Head of caudate nucleus (tissue), 42 donors: ENCODE measurements around the gene SLC25A52.

Experiments
- DNase-seq, 42 donors: peaks; one replicate each; pipeline versions ENCODE4 v3.0.0 to v3.0.0-alpha.2; 2020 to 2021; ENCODE audit warnings: mixed read lengths in 7 of 42
- intact Hi-C: fragments of 100-400 bp; cut with DNase I; formaldehyde crosslinking; loops from one replicate; pipeline ENCODE4 v1.15.0; 2022

Gene SLC25A52

DNA sequence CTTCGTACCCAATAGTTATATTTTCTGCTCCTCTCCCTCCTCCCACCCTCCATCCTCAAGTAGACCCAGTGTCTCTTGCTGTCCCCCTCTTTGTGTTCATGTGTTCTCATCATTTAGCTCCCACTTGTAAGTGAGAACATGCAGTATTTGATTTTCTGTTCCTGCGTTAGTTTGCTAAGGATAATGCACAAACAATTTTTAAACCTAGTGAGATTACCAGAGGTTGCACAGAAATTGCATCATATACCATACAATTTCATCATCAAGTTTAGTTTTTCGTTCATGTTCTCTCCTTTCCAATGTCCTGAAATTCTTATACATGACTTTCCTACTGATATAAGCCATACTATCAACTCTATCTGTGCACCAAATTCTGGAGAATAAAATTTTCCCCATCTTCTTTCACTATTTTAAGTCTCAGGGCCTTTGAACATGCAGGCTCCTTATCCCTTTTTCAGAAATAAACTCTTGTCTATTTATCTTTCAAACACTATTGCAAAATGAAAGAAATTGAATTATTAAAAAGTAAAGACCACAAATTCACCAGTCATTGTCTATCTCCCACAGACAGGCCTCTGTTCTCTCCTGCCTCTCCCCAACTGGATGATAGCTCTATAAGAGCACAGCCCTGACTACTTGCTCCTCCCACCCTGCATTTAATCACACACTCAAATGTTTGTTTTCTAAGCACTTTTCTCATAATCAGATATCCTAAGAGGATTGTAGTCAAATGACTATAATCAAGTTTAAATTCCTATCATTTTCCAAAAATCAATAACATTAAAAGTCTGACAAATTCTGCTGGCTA lies 49.1 kb downstream of the SLC25A52 start:
- intact Hi-C loops: no loop called here
- no peak for DNase-seq

- intact Hi-C loops: no loop called here
- DNase-seq: no peak
Measured at GRCh38 chr18:31710826-31711225, 49.9 kb downstream of the SLC25A52 start.
